GM18907 (cell line): Measurements from ENCODE around the gene OR6C2.
"Not testable (repeated sequence)": the region's sequence is repeated elsewhere in the genome, so short reads cannot be mapped to it uniquely, and the experiment has no call there.

Source experiments
- ATAC-seq: cut with Tn5 transposase; IDR thresholded peaks from one replicate; pipeline ENCODE4 v1.9.1; 2021; ENCODE audit warnings: mild to moderate bottlenecking, moderate library complexity; ENCODE audit not compliant: unreplicated experiment

The OR6C2 gene

GRCh38 chr12:55470088-55470829 lies 26.4 kb downstream of the OR6C2 start, which contains the start of gene OR6C70:
TSS of gene OR6C70 (minus strand) at chr12:55470138. CDS start at chr12:55470138, 0 bp downstream.
- no peak for ATAC-seq

DNA sequence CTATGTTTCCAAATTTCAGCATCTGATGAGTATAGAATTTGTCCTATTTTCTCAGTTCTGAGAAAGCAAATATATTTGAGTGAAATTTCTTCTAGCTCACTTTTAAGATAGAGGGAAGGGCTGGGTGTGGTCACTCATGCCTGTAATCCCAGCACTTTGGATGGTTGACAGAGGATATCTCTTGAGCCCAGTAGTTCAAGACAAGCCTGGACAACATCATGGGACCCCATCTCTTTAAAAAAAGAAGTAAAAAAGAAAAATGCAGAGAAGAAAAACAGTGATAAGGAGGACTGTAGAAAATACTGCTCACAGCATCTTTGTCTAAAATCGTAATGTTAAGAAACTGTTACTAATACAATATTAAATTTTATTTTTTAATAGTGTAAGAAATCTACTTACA lies 28.4 kb downstream of the OR6C2 start:
- no peak for ATAC-seq

- ATAC-seq: not testable (repeated sequence)
These were observed 35.3 kb downstream of the OR6C2 start for GRCh38 chr12:55479136-55479535.

- ATAC-seq: not testable (repeated sequence)
These were observed 40.4 kb downstream of the OR6C2 start for GRCh38 chr12:55484284-55484683.

GRCh38 chr12:55492078-55492477 lies 48.2 kb downstream of the OR6C2 start, which contains the start of gene OR6C68:
TSS of gene OR6C68 (plus strand) at chr12:55492378. CDS start at chr12:55492378, 0 bp downstream.
- ATAC-seq: no peak

DNA sequence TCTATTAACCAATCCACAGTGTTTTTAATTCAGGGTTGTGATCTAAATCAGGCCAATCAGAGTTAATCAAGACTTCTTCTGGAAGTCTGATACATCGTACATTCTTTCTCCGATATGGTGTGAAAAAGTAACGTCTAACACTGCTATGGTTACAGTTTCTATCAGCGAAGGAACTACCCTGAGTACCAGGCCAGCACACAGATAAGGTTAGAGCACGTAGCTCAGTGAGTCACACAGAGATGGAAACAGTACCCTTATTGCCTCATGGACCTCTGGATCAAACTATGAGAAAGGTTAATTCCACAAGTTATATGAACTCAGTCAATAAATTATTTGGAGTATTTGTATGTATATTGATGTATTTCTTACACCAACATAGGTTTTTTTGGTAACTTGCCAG lies 51.6 kb downstream of the OR6C2 start:
- ATAC-seq: no peak

DNA sequence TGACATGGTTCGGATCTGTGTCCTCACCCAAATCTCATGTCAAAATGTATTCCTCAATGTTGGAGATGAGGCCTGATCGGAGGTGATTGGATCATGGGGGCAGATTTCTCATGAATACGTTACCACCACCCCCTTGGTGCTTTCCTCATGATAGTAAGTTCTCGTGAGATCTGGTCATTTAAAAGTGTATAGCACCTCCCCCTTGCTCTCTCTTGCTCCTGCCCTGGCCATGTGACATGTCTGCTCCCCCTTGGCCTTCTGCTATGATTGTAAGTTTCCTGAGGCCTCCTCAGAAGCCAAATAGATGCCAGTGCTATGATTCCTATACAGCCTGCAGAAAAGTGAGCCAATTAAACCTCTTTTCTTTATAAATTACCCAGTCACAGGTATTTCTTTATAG lies 55.4 kb downstream of the OR6C2 start:
- ATAC-seq: no peak

DNA sequence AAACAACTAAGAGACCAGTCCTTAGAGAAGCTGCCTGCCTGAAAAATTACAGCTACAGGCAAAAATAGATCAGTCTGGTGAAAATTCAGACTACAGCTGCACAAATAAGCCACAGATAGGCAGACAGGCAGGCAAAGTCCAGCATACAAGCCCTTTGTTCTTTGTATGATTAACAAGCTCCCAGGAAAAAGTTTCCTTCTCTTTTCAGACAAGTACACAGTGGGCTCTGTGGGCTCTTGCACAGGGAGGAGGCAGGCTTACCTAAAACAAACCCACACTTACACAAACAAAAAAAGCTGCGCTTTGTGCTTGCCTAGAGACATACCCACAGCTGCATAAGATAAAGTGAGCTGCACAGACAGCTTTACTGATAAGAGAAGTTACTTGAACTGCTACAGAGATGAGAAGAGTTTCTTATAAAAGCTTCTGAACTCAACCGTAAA lies 56.0 kb downstream of the OR6C2 start:
- no peak for ATAC-seq

GRCh38 chr12:55501601-55502000 lies 57.7 kb downstream of the OR6C2 start:
- ATAC-seq: no peak
